Skin of body (tissue), 2 donors: ENCODE results near the gene MIPOL1. TPM values are rescaled to one million over a fixed set of nuclear protein-coding genes. Genes with fewer than 3 reads are reported as not detected.
"Not testable (repeated sequence)": the region's sequence is repeated elsewhere in the genome, so short reads cannot be mapped to it uniquely, and the experiment has no call there.

Source experiments
- DNase-seq: peaks from one replicate; lab custom pipeline; 2025; lab: John Stamatoyannopoulos, UW
- total RNA-seq: library from RNA; depleted of rRNA; stranded (reverse); fragments of >200 nt; gene quantifications from one replicate; pipeline ENCODE4 v1.2.3, GENCODE V29; 2014

MIPOL1 gene
- total RNA-seq, 1 donor from 2014 or later: 17.3 TPM

DNA sequence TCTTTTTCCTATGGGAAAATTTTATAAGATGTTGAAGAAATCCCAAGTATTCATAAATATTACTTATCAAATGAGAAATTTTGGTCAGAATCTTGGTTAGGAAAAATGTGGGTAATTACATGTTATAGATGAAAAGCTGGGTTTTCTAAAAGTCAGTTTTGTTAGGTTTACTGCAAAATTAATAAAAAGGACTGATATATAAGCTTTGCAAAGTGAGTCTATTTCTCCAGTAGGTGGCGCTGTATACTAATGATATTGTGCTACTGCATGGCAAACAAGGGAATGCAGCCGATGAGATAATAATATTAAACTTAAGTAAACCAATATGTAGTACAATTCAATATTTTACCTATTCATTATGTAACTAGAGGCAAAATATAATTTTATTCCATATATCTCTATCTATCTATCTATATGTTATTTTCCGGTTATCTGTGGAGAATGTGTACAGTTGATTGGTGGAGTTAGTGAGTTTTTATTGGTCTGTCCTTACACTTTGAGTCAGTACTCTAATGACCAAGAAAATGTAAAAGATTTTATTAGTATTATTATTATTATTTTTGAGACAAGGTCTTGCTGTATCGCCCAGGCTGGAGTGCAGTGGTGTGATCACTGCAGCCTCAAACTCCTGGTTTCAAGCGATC lies 32.9 kb downstream of the MIPOL1 start:
- peak; percentile 29 for DNase-seq

DNA sequence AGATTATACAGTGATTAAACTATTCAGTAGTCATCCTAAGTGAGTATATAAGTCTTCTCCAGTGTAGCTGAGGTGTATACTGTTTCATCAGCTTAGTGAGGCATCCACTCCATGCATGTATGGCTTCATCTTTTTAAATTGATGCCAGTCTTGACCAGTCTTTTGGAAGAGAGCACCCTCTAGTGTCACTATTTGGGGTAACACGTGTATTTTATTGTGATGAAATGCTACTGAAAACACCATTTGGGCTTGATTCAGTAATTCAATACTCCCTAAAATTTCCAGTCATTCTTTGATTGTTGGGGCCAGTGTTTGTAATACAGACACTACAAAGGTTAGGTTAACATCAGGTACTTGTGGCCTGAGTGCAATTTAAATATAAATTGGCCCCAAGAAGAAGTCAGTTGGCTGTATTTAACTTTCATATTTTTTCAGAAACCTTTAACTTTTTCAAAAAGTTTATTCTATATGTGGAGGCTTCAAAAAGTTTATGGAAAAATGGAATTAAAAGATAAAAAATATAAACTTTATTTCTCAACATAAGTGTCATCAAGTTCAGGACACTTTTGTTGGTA lies 35.3 kb downstream of the MIPOL1 start:
- DNase-seq: no peak

DNA sequence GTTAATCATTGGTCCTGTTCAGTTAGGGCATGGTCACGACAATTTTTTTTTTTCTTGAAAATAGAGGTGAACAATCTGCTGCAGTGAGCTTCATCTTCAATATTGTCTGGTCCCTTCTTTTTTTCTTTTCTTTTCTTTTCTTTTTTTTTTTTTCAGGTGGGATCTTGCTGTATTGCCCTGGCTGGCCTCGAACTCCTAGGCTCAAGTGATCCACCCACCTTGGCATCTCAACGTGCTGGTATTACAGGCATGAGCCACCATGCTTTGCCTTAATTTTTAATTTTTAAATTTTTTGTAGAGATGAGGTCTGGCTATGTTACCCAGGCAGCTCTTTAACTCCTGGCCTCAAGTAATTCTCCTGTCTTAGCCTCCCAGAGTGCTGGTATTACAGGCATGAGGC lies 36.5 kb downstream of the MIPOL1 start:
- no peak for DNase-seq

DNA sequence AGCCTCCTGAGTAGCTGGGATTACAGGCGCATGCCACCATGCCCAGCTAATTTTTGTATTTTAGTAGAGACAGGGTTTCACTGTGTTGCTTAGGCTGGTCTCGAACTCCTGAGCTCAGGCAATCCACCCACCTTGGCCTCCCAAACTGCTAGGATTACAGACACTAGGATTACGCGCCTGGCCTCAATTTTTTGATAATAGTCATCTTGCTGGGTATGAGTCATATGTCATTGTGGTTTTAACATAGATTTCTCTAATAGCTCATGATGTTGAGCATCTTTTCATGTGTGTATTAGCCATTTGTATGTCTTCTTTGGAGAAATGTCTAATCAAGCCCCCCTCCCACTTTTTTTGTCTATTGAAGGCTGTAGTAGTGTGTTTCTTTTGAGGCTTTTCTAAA lies 38.3 kb downstream of the MIPOL1 start:
- DNase-seq: not testable (repeated sequence)

DNA sequence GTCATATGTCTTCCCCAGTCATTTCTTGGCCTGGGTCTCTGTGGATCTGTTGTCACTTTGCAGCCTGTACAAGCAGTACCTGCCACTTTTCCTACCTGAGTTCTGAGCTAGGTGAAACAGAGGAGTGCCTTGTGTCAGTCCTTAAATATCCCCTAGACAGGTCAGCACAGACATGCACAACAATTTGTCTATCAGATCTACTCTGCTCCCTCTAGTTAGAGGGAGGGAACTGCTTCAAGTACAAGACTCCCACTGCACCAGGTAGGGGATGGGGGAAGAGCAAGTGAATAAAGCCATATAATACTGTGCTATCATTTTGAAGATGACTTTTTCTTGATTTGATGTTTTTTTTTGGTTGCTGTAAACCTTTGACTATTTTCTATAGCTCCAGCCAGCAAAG lies 39.4 kb downstream of the MIPOL1 start:
- DNase-seq: no peak

DNA sequence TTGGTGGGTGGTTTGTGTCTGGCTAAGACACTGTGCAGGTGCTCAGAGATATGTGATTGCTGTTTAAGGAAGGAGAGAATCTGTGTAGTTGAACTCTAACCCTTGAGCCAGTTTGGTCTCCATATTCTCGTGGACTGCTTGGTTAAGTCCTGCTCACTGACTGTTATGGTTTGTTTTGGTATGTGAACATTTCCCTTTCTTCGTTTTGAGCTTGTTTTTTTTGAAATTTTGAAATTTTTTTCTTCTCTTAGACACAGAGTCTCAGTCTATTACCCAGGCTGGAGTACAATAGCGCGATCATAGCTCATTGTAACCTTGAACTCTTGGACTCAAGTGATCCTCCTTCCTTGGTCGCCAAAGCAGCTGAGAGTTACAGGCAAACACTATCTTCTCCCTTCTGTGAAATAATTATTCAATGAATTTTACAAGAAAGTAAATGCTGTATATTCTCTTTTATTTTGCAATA lies 40.0 kb downstream of the MIPOL1 start:
- DNase-seq: no peak

DNA sequence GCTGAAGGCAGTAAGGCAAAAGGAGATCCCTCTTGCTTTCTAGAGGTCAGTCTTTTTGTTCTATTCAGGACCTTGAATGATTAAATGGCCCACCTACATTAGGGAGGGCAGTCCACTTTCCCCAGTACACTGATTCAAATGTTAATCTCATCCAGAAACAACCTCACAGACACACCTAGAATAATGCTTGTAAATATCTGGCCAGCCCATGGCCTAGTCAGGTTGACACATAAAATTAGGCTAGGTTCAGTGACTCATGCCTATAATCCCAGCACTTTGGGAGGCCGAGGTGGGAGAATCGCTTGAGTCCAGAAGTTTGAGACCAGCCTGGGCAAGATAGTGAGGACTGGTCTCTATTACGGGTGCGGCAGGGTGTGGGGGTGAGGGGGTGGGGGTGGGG lies 43.5 kb downstream of the MIPOL1 start:
- DNase-seq: no peak

DNA sequence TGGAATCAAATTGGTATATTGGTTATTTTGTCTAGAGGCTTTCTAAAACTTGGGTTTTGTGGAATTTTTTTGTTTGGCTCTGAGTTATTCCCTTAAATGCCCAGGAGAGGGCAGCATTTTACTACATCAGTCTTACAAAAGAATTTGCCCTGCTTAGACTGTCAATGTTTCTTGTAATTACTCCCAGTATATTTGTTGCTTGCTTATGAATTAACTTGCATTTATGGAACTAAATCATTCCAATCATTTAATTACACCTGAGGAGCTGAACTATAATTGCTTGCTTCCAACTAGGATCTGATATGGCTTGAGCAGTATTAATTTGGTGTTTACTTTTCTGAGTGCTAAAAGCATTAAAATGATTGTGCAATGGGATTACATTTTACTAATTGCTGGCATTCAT lies 48.7 kb downstream of the MIPOL1 start:
- DNase-seq: peak; percentile 50

DNA sequence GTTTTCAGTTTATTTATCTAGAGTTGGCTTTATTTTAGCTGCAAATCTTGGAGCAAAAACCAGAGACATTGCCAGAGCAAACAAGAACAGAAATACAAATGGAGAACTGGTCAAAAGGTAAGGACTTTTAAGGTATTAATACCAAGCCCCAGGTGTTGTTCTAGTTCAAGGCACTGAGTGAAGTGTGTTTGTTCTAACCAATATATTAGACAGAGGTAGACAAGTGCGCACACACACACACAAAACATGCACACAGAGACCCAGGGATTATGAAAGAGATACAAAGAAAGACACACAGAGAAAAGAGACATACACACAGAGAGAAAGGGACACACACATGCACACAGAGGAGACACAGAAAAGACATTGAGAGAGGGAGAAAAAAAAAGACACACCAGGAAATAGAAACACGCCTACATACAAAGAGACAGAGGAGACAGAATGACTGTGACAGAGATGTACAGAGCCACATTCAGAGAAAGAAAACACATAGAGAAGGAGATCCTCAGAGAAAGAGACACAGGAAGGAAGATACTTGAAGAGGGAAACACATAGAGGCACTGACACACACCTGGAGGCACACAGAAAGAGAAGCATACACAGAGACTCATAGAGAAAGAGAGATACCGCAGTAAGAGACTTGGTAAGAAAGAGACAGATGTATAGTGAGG lies 50.2 kb downstream of the MIPOL1 start:
- no peak for DNase-seq

DNA sequence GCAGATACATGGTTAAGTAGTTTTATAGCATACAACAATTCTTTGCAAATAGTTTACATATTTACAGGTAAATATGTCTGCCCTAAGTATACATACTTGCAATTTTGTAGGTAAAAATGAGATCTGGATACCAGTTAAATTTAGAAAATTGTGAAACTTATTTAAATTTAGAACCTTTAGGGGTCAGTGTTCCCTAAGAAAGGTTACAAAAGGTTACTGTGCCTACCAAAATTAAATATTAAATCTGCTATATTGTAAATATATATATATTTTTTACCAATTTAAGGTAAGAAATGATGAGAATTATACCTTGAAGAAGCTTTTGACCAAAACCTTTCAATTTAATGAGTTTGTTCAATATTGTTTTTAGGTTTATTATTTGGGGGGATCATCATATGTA lies 54.0 kb downstream of the MIPOL1 start:
- DNase-seq: no peak

DNA sequence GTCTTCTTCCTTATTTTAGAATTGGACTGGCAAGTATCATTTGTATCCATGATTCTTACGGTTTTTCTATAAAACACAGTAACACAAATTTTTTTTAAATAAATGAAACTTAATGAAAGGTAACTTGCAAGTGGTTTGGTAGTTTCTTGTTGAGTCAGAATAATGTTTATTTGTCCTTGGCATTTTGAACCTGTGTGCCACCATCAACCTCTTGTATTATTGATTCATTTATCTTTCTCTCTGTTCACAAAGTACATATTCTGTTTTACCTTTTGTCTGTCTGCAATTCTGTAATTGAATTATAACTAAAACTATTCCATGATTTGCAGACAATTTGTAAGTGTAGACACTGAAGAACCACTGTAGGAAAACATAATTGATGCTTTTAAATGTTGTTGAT lies 54.7 kb downstream of the MIPOL1 start:
- no peak for DNase-seq

DNA sequence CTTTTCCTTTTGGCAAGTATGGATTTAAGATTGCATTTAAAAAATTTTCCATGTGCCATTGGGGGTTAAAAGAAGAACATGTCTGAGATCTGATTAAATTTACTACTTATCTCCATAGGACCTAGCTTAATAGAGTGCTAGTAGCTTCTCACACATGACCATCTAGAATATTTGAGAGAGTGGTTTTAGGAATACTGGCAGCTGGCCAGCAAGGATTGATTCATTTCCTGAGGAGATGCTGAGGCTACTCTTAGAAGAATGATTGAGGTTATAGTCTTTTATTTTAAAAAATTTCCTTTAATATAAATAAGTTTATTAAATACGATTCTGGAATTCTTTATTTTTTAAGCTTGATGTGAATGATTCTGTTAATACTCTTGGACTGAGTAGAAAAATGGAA lies 56.2 kb downstream of the MIPOL1 start:
- no peak for DNase-seq

DNA sequence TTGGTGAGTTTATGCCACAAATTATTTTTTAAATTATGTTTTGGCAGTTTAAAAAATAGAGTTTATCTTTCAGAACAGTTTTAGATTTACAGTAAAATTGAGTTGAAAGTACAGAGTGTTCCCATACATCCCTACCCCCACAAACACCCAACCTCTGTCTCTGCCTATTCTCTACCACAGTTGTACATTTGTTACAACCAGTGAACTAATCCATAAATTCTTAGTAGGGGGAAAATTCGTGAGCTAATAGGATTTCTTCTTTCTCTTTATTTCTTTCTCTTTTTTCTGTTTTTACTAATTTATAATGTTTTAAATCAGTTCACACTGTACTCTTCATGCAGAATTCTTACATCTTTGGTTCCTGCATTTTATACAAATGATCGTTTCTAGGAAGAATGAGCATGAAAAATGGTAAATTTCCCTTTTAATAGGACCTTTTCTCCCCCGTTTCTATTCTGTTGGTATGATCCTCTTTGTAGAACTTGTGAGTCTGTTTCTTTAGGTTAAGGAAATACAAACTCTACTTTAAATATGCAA lies 56.7 kb downstream of the MIPOL1 start:
- no peak for DNase-seq

DNA sequence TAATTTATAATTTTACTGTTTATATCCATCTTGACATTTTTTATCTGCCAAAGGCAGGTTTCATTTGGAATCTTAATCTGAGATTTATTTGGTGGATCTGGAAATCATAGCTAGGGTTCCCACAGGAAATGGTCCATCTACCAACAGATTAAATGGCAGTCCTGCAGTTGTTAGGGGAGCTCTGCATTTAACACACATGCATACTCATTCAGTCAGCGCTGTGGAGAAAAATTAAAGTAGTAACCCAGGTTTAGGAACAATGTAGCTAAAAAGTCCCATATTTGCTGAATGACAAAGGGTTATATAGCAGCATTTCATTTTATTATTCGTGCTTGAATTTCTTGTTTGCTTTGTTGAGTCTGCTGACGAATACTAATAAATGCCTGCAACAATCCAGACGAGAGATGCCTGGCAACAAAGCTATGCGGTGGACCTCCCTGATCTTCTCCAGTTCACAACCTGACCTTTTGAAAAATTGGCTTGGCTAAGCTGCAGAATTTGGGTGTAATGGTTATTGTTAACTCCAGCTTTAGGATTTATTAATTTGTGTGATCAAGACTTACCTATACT lies 59.8 kb downstream of the MIPOL1 start:
- no peak for DNase-seq

DNA sequence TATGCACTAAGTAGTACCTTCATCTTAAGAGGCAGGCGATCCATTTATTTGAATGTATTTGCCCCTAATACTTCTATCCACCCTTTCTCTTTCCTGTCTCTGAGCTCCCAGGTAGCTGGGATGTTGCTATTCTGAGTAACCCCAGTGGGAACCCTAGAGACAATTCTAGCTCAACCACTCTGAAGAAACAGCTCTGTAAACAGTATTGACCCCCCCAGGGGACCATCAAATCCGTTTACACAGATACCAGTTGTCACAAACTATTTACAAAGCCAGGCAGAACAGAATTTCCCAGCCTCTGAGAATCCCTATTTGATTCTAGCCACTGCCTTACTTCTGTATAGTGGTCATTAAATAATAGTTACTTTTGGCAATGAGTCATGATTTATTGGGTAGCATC lies 64.9 kb downstream of the MIPOL1 start:
- no peak for DNase-seq

DNA sequence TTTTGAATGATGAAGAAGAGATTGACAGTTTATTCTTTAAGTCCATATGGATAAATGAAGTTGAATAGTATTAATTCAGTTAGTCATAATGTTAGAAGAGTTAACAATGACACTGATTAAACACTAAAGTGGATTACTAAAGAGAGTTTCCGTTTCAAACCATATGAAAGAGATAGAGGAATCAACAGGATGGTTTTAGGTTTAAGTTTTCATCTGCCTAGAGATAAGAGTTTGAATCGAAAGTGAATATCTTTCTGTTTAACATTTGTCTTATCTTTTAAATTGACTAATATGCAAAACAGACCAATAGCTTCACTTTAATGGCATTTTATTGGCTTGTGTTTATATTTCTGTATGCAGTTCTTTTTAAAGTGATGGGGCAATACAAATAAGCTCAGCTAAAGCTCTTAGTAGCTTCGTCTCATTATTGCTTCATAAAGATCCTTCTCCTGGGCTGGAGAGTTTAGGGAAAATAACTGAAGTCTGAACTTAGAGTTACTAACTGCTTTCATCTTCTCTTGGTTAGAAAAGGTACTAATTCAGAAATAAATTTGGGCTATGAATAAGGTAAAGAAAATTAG lies 66.0 kb downstream of the MIPOL1 start:
- no peak for DNase-seq

DNA sequence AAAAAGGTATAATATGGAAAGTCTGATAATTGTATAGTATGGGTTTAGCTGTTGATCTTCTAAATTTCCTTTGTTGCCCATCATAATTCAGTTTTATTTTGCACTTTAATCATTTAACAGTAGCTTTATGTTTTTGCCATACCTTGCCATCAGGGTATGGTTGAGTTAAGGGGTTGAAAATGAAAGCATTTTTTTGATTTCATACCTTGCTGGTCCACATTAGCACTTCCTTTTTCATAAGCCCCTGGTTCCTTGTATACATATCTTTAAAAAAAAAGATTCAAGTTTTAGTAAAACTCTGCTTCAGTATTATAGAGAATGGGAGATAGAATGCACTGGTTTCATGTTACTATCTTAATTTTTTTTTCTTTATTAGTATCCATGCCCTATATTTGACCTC lies 71.1 kb downstream of the MIPOL1 start:
- no peak for DNase-seq

DNA sequence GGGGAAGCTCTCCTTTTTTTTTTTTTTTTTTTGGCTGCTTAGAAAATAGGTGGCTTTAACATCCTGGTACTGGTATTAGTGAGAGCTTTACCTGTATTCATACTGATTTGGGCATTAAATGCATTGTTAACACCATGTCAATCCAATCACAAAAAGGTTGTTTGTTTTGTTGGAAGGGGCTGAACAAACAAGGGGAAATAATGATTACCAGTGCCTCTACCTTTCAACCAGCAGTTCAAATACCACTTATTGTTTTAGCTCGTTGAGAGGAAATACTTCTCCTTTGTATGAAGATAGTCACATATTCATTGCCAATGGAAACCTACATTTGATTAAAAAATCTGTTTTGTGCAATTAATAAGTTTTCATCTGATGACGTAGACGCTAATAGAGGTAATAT lies 72.9 kb downstream of the MIPOL1 start:
- DNase-seq: no peak

DNA sequence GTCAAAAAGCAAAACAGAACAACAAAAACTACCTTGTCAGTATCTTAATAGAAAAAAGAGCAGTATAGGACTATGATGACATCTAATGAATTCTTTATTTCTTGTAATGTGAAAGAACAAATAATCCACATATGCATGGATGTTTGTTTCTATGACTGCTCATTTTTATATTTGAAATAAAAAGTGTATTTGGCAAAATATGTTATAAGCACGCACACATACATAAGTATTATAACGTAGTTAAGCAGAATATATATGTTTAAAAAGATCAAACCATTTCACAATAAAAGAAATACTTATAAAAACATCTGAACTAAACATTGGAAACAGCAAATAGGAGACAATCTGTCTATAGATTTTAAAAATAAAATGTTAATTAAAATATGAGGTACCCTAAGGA lies 74.8 kb downstream of the MIPOL1 start:
- no peak for DNase-seq

DNA sequence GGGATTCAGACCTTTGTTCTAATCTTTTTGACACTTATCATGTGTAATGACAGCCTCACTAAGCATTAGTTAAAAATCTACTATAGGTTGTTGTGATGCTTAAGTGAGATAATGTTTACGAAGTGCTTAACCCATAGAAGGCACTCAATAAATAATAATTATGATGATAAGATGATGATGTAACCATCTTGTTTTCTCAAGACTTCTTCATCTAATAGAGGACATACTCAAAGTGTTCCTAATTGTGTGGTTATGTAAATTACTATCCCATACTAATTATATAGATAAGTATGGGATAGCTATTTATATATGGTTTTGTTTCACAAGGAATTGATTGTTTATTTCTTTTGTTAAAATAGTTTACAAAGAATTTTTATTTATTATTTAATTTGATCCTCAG lies 76.9 kb downstream of the MIPOL1 start:
- no peak for DNase-seq

DNA sequence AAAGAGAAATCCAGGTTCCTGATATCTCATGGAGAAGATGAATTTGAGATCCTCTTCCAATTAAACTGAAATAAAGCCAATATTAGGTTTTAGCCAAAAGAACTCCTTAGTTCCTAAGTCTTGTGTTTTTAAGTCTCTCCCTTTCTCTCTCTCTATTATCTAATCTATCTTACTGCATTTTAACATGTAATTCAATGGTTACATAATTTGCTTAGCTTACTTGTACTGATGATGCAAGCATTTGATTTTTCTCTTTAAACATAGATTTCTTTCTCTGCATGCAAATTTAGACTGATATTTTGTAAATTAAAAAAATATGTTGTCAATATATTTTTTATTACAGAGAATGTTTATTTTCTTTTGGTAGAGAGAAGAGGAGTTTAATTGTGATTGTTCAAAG lies 78.2 kb downstream of the MIPOL1 start:
- no peak for DNase-seq
